Measurements from ENCODE around the gene MRPL28.
"Not testable (repeated sequence)": the region's sequence is repeated elsewhere in the genome, so short reads cannot be mapped to it uniquely, and the experiment has no call there.

MRPL28 gene

DNA sequence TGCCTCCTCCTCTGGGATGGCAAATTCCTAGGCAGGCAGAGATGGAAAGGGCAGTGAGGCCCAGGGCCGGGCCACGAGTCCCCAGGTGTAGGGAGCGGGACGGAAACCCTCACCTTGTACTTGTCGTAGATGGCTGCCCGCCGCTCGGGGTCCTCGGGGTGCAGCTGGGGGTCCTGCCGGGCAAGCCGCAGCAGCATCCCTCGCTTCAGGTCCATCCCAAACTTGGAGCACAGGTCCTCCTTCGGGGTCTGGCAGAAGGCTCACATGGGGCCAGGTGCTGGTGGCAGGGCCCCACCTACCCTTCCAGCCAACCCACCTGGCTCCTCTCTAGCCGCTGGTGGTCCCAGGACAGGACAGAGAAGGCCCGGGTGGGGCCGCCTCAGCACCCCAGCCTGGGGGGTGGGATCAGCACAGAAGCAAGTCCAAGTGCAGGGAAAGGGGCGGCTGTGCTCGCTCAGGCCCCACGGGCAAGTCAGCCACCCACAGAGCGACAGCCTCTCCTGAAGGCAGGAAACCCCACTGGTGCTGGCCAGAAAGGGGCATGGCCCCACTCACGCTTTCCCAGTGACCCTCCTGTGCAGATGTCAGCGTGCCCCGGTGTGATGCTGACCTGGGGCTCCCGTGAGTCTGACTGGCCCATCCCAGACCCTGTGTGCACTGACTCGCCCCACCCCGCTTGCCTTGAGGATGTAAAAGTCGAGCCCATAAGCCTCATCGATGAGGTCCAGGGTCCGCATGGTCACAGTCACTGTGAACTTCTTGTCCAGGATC is 1.8 kb downstream of the MRPL28 start:
- H3K4me3 ChIP-seq (ENCODE audit: low read depth, low read length) = no peak overlapping the region
- TF ChIP-seq, protein P1, sequence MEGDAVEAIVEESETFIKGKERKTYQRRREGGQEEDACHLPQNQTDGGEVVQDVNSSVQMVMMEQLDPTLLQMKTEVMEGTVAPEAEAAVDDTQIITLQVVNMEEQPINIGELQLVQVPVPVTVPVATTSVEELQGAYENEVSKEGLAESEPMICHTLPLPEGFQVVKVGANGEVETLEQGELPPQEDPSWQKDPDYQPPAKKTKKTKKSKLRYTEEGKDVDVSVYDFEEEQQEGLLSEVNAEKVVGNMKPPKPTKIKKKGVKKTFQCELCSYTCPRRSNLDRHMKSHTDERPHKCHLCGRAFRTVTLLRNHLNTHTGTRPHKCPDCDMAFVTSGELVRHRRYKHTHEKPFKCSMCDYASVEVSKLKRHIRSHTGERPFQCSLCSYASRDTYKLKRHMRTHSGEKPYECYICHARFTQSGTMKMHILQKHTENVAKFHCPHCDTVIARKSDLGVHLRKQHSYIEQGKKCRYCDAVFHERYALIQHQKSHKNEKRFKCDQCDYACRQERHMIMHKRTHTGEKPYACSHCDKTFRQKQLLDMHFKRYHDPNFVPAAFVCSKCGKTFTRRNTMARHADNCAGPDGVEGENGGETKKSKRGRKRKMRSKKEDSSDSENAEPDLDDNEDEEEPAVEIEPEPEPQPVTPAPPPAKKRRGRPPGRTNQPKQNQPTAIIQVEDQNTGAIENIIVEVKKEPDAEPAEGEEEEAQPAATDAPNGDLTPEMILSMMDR (IDR thresholded peaks at IDR 0.05; ENCODE audit: control insufficient read depth, extremely low read depth, insufficient read depth) = no peak
- DNase-seq (ENCODE audit: low read depth) = no peak

DNA sequence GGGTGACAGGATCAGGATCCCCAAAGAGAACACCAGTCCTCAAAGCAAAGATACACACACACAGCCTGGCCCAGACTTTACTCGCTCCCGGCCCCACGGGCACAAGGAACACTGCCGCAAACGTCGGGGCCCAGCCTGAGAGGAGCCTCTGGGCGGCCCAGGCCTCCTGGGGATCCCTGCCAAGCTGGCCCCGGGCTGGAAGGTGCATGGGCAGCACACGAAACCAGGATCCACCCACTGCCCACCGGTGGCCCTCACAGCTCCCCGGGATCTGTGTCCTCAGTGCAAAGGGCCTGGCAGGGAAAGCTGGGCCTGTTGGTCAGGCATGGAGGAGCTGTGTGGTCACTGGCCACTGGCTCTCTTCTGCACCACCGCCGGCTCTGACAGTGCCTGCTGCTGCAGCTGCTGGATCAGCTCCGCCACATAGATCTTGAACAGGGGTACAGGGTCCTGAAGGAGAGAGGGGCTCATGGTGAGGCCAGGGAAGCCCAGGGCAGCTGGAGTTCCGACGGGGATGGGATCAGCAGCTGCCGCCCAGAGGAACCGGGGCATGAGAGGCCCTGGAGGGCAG is 2.9 kb downstream of the MRPL28 start:
- H3K4me3 ChIP-seq (ENCODE audit: low read depth, low read length) = no peak overlapping the region
- TF ChIP-seq, protein P1 (IDR thresholded peaks at IDR 0.05; ENCODE audit: control insufficient read depth, extremely low read depth, insufficient read depth) = no peak
- DNase-seq (ENCODE audit: low read depth) = no peak

DNA sequence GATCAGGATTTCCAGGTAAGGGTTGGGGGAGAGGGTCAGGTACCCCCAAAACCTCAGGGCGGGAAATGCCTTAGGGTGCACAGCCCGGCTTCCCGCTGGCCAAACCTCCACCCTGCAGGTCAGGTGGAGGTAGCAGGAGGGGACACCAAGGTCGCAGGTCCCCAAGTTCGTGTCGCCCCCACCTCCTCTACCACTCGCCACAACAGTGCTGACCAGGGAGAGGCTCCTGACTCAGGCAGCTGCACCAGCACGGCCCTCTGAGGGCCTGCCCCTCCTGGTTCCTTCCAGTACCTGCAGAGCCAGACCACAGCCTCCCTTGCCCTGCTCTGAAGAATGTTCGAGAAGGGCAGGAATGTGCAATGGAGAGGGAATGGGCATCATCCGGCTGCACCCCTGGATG is 3.9 kb downstream of the MRPL28 start:
- H3K4me3 ChIP-seq (ENCODE audit: low read depth, low read length) = no peak overlapping the region
- DNase-seq (ENCODE audit: low read depth) = no peak
- TF ChIP-seq, protein P1 (IDR thresholded peaks at IDR 0.05; ENCODE audit: control insufficient read depth, extremely low read depth, insufficient read depth) = no peak

DNA sequence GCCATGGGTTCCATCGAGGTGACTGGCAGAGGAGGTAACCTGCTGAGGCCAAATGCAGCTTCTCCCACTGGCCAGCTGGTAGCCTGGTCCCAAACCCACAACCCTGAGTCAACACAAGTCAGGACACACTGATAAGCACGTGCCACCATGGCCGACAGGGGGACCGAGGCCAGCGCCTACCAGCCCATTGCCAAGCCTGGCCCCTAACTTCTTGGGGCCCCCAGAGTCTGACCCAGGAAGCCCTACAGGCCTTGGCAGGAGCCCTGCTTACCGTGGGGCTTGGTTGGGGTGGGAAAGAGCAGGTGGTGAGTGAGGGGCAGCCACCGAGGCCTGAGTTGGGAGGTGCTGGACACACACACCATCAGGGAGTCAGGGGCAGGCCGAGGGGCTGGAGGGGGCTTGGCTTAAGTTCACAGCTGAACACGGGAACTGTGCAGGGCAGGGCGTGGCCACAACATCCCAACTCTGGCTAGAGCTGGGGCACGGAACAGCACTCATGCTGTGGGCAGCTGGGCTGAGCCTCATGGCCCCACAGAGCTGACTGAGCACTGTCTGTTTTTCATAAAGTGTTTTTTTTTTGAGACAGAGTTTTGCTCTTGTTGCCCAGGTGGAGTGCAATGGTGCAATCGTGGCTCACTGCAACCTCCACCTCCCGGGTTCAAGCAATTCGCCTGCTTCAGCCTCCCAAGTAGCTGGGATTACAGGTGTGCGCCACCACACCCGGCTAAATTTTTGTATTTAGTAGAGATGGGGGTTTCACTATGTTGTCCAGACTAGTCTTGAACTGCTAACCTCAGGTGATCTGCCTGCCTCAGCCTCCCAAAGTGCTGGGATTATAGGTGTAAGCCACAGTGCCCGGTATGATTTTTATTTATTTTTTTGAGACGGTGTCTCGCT is 5.5 kb downstream of the MRPL28 start:
- TF ChIP-seq, protein P1 (IDR thresholded peaks at IDR 0.05; ENCODE audit: control insufficient read depth, extremely low read depth, insufficient read depth) = no peak
- no peak for DNase-seq (ENCODE audit: low read depth)
- no peak overlapping the region for H3K4me3 ChIP-seq (ENCODE audit: low read depth, low read length)

DNA sequence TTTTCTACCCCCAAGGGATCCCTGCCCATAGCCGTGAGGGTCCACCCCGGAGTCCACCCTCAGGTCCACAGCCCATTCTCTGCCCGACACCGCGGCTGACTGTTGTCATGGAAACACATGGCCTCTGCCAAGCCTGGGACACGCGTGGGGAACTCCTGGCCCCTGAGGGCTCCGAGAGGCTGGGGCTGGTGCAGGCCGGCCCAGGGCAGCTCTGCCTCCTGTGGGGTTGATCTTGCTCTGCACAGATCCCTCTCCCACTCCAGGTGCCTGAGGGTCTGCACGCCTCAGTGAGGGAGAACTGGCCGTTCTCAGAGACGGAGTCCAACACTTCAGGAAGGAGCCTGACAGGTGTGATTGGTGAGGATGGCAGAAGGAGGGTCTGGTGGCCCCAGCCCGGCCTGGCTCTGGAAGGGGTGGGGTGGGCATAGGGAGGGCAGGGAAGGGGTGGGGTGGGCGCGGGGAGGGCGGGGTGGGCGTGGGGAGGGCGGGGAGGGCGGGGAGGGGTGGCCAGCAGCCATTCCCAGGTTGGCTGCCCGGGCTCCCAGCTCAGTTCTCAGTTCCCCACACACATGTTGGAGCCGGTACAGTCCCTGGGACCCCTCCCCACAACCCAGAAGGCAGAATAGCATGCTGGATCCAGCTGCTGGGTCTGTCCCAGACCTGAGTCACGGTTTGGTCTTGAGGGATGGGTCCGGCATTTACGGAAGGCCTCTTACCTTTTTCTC is 6.4 kb downstream of the MRPL28 start:
- TF ChIP-seq, protein P1 (IDR thresholded peaks at IDR 0.05; ENCODE audit: control insufficient read depth, extremely low read depth, insufficient read depth) = no peak
- no peak for DNase-seq (ENCODE audit: low read depth)
- no peak overlapping the region for H3K4me3 ChIP-seq (ENCODE audit: low read depth, low read length)

DNA sequence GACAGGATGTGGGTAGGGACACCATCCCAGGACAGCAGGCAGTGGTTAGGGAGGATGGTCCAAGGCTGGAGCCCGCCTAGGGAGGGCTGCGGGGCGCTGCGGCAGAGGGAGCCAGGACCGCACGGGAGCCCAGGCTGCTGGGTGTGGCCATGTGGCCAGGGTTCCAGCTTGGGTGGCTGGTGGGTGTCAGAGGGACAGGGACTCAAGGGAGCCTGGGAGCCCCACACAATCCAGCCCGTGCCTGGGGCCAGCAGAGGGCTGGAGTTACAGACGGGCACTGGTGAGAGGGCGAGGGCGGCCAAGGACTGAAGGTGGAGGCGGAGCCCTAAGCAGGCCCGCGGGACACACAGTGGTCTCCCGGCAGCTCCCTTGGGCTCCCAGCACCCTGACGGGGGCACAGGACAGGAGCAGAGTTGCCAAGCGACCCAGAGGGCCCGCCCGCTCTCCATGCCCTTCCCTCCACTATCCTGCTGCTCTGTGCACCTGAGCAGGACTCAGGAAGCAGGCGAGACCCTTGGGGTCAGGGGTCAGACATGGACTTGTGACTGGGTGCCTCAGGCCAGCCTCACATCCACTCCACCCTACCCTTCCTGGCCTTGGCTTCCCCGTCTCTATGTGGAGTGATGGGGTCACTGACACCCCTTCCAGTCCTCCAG is 7.1 kb downstream of the MRPL28 start:
- no peak overlapping the region for H3K4me3 ChIP-seq (ENCODE audit: low read depth, low read length)
- DNase-seq (ENCODE audit: low read depth) = no peak
- TF ChIP-seq, protein P1 (IDR thresholded peaks at IDR 0.05; ENCODE audit: control insufficient read depth, extremely low read depth, insufficient read depth) = no peak

DNA sequence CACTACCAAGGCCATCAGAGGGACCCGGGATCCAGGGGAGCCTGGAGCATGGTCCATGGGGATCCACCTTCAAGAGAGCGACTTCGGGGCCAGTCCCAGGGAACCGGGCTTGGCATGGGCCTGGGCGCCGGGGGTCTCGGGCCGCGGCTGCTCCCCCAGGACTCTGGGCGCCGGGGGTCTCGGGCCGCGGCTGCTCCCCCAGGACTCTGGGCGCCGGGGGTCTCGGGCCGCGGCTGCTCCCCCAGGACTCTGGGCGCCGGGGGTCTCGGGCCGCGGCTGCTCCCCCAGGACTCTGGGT is 7.7 kb downstream of the MRPL28 start:
- DNase-seq (ENCODE audit: low read depth); H3K4me3 ChIP-seq (ENCODE audit: low read depth, low read length): not testable (repeated sequence)

All from LNCaP clone FGC (cell line).